ENCODE measurements around the gene GPAT3.

The GPAT3 gene

GRCh38 chr4:83644677-83645659 is 109.1 kb downstream of the GPAT3 start (continued):
- TF ChIP-seq, protein P1, sequence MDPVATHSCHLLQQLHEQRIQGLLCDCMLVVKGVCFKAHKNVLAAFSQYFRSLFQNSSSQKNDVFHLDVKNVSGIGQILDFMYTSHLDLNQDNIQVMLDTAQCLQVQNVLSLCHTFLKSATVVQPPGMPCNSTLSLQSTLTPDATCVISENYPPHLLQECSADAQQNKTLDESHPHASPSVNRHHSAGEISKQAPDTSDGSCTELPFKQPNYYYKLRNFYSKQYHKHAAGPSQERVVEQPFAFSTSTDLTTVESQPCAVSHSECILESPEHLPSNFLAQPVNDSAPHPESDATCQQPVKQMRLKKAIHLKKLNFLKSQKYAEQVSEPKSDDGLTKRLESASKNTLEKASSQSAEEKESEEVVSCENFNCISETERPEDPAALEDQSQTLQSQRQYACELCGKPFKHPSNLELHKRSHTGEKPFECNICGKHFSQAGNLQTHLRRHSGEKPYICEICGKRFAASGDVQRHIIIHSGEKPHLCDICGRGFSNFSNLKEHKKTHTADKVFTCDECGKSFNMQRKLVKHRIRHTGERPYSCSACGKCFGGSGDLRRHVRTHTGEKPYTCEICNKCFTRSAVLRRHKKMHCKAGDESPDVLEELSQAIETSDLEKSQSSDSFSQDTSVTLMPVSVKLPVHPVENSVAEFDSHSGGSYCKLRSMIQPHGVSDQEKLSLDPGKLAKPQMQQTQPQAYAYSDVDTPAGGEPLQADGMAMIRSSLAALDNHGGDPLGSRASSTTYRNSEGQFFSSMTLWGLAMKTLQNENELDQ (tag by site-specific recombination; IDR thresholded peaks at IDR 0.05; ENCODE audit: low read depth), result no peak
- TF ChIP-seq ZNF645 (tag by site-specific recombination; IDR thresholded peaks at IDR 0.05) (no peak), ZBTB1 (tag by site-specific recombination; IDR thresholded peaks at IDR 0.05) (no peak), ATF2 (tag by site-specific recombination; IDR thresholded peaks at IDR 0.05; ENCODE audit: low read depth) (peak; percentile 90), YY1 (tag by site-specific recombination; IDR thresholded peaks at IDR 0.05) (no peak), ZFP3 (tag by site-specific recombination; IDR thresholded peaks at IDR 0.05; ENCODE audit: low read depth) (no peak), ZNF146 (tag by site-specific recombination; IDR thresholded peaks at IDR 0.05) (no peak), REST (tag by site-specific recombination; IDR thresholded peaks at IDR 0.05) (no peak), KLF9 (tag by site-specific recombination; IDR thresholded peaks at IDR 0.05; ENCODE audit: low read depth) (no peak), ZNF248 (tag by site-specific recombination; IDR thresholded peaks at IDR 0.05) (no peak), ZNF2 (tag by site-specific recombination; IDR thresholded peaks at IDR 0.05) (0 out of 2 replicates have a peak, but pooled peaks have one; percentile 32), EGR2 (tag by site-specific recombination; IDR thresholded peaks at IDR 0.05; ENCODE audit: low read depth) (no peak), ZNF621 (tag by site-specific recombination; IDR thresholded peaks at IDR 0.05) (no peak), ZBTB17 (tag by site-specific recombination; IDR thresholded peaks at IDR 0.05) (0 out of 2 replicates have a peak, but pooled peaks have one; percentile 12), ZNF843 (tag by site-specific recombination; IDR thresholded peaks at IDR 0.05) (no peak), ZFP69B (tag by site-specific recombination; IDR thresholded peaks at IDR 0.05) (no peak), ZNF639 (tag by site-specific recombination; IDR thresholded peaks at IDR 0.05) (no peak), ZSCAN30 (tag by site-specific recombination; IDR thresholded peaks at IDR 0.05) (no peak), ZFP37 (tag by site-specific recombination; IDR thresholded peaks at IDR 0.05) (0 out of 2 replicates have a peak, but pooled peaks have one; percentile 25), MZF1 (tag by site-specific recombination; IDR thresholded peaks at IDR 0.05; ENCODE audit: borderline replicate concordance) (no peak), ZNF311 (tag by site-specific recombination; IDR thresholded peaks at IDR 0.05; ENCODE audit: borderline replicate concordance) (no peak), SETDB1 (IDR thresholded peaks at IDR 0.05; ENCODE audit: insufficient read length, low read length) (no peak), KLF7 (tag by site-specific recombination; IDR thresholded peaks at IDR 0.05; ENCODE audit: borderline replicate concordance) (no peak), PRDM6 (tag by site-specific recombination; IDR thresholded peaks at IDR 0.05) (no peak), ZNF654 (tag by site-specific recombination; IDR thresholded peaks at IDR 0.05; ENCODE audit: low read depth) (peak; percentile 95), SP7 (tag by site-specific recombination; IDR thresholded peaks at IDR 0.05) (0 out of 2 replicates have a peak, but pooled peaks have one; percentile 27), ZNF785 (tag by site-specific recombination; IDR thresholded peaks at IDR 0.05) (no peak), ZNF239 (tag by site-specific recombination; IDR thresholded peaks at IDR 0.05) (no peak)
